ENCODE measurements around the gene RTBDN. TPM values are rescaled to one million over a fixed set of nuclear protein-coding genes. Genes with fewer than 3 reads are reported as not detected.

Gene RTBDN
- total RNA-seq, 6 experiments from 2014 or later, result not detected

- no peaks in the 10 kb centered on the region for H3K36me3 Mint-ChIP-seq (ENCODE audit: low read depth)
- peaks cover 52% of the 10 kb centered on the region for H3K27me3 Mint-ChIP-seq (ENCODE audit: insufficient read depth)
- H3K9me3 Mint-ChIP-seq, result no peaks in the 10 kb centered on the region
- H3K4me3 Mint-ChIP-seq, result peak overlapping the region; percentile 67; the same call in 1 of the 2 replicates
- 0 out of 2 replicates have a peak, but pooled peaks cover 12% of the 10 kb centered on the region for H3K4me1 Mint-ChIP-seq (ENCODE audit: low read depth)
- TF ChIP-seq CTCF (IDR thresholded peaks at IDR 0.05), result no peak
- no peak overlapping the region for H3K27ac Mint-ChIP-seq
- DNase-seq, result no peak
Observed at GRCh38 chr19:12838886-12839756, 4.7 kb upstream of the RTBDN start.

- TF ChIP-seq CTCF (IDR thresholded peaks at IDR 0.05), result peak; percentile 73
- peaks cover 53% of the 10 kb centered on the region for H3K27me3 Mint-ChIP-seq (ENCODE audit: insufficient read depth)
- peak within 1 kb of the TSS; percentile 67; the same call in 1 of the 2 replicates for H3K4me3 Mint-ChIP-seq
- no peak for DNase-seq
- no peaks in the 10 kb centered on the region for H3K36me3 Mint-ChIP-seq (ENCODE audit: low read depth)
- H3K4me1 Mint-ChIP-seq (ENCODE audit: low read depth), result 0 out of 2 replicates have a peak, but pooled peaks cover 12% of the 10 kb centered on the region
- H3K9me3 Mint-ChIP-seq, result no peaks in the 10 kb centered on the region
- no peak within 1 kb of the TSS for H3K27ac Mint-ChIP-seq
Observed at GRCh38 chr19:12838182-12838885, 4.0 kb upstream of the RTBDN start, which contains the start of gene MAST1. MAST1 (plus strand) TSS chr19:12838515; CDS start chr19:12838573, 58 bp downstream.

- TF ChIP-seq CTCF (IDR thresholded peaks at IDR 0.05), result no peak
- Mint-ChIP-seq H3K4me1 (ENCODE audit: low read depth) (peaks cover 17% of the 10 kb centered on the region; the same call in 1 of the 2 replicates), H3K36me3 (ENCODE audit: low read depth) (no peaks in the 10 kb centered on the region), H3K4me3 (no peak overlapping the region), H3K27me3 (ENCODE audit: insufficient read depth) (peaks cover 54% of the 10 kb centered on the region), H3K9me3 (no peaks in the 10 kb centered on the region), H3K27ac (no peak overlapping the region)
- DNase-seq, result no peak
Observed at GRCh38 chr19:12837225-12837624, 2.8 kb upstream of the RTBDN start.

GRCh38 chr19:12836529-12836863, 2.1 kb upstream of the RTBDN start:
- H3K4me1 Mint-ChIP-seq (ENCODE audit: low read depth), result peaks cover 17% of the 10 kb centered on the region; the same call in 1 of the 2 replicates
- H3K4me3 Mint-ChIP-seq, result no peak overlapping the region
- H3K9me3 Mint-ChIP-seq, result no peaks in the 10 kb centered on the region
- H3K27ac Mint-ChIP-seq, result no peak overlapping the region
- peaks cover 52% of the 10 kb centered on the region for H3K27me3 Mint-ChIP-seq (ENCODE audit: insufficient read depth)
- DNase-seq, result no peak
- H3K36me3 Mint-ChIP-seq (ENCODE audit: low read depth), result no peaks in the 10 kb centered on the region
- TF ChIP-seq CTCF (IDR thresholded peaks at IDR 0.05), result no peak

GRCh38 chr19:12834976-12835757, 788 bp upstream of the RTBDN start:
- Mint-ChIP-seq H3K4me3 (no peak overlapping the region), H3K27me3 (ENCODE audit: insufficient read depth) (peaks cover 48% of the 10 kb centered on the region), H3K4me1 (ENCODE audit: low read depth) (peaks cover 17% of the 10 kb centered on the region; the same call in 1 of the 2 replicates), H3K36me3 (ENCODE audit: low read depth) (no peaks in the 10 kb centered on the region), H3K9me3 (no peaks in the 10 kb centered on the region), H3K27ac (no peak overlapping the region)
- no peak for TF ChIP-seq CTCF (IDR thresholded peaks at IDR 0.05)
- DNase-seq, result no peak
